Activated CD4-positive, CD25-positive, alpha-beta regulatory T cell treated with anti-CD3 and anti-CD28 coated beads, Interleukin-2, amount 50 U/mL, for 24 hours (primary cell): ENCODE measurements around the gene DDIT3.
"Not testable (repeated sequence)": the region's sequence is repeated elsewhere in the genome, so short reads cannot be mapped to it uniquely, and the experiment has no call there.

ENCODE experiments used
- ATAC-seq, 2 donors: fragments of 150-1000 bp; cut with Tn5 transposase; one replicate each; pipeline ENCODE4 v1.10.0; 2021; ENCODE audit warnings: mild to moderate bottlenecking in 1 of 2, moderate library complexity in 1 of 2

Gene DDIT3

DNA sequence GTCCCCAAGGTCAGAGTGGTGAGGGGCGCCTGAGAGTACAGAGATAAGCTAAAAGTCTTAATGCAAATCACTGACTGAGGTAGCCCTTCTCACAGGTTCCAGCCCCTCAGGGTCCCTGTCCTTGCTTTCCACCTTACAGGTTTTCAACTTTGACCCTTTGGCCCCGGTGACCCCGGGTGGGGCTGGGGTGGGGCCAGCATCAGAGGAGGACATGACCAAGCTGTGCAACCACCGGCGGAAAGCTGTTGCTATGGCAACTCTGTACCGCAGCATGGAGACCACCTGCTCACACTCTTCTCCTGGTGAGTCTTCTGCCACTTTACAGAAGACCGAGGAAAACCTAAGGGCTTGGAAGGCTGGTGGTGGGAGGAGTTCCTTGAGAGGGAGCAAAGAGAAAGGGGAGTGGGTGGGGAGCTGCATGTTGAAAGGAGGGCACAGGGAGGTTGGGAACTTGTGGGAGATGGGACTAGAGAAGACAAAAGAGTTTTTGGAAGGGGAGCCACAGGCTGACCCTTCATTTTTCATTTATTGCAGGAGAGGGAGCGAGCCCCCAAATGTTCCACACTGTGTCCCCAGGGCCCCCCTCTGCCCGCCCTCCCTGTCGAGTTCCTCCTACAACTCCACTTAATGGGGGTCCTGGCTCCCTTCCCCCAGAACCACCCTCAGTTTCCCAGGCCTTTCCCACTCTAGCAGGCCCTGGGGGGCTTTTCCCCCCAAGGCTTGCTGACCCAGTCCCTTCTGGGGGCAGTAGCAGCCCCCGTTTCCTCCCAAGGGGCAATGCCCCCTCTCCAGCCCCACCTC lies 4.7 kb upstream of the DDIT3 start:
- no peak for ATAC-seq

DNA sequence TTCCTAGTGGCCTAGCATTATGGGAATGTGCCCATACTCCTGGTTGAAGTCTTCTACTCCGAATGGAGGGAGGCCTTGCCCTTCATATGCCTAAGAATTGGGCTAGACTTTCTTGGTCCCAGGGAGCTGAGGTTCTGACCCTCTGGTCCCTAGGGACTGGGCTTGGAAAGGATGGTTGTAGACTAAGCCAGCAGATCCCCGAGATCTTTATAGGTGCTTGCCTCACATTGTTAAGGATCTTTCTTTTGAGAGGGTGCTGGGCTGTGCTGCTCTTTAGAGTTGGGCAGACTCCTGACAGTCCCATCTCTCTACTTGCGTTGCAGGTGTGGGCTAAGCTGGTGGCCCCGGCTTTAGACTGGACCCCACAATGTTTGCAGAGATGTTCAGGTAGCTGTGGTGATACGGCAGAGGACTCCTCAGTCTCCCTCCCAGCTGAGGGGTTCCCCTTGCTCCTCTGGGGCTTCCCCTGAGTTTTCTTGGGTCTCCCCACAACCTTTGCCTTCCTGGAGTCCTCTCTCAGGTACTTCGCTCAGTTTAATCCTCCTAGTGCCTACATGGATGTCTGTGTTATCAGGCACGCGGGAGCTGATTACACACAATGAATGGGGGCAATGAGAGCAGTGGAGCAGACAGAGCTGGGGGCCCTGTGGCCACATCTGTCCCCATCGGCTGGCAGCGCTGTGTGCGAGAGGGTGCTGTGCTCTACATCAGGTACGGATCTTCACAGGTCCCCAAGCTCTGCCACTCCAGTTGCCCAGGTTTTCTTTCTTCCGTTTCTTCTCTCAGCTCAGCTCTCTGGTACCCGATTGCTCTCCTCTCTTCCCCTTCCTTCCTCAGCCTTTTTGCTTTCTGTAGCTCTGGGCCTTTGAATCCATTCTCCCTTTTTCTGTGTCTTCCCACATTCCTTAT lies 3.6 kb upstream of the DDIT3 start:
- no peak for ATAC-seq

DNA sequence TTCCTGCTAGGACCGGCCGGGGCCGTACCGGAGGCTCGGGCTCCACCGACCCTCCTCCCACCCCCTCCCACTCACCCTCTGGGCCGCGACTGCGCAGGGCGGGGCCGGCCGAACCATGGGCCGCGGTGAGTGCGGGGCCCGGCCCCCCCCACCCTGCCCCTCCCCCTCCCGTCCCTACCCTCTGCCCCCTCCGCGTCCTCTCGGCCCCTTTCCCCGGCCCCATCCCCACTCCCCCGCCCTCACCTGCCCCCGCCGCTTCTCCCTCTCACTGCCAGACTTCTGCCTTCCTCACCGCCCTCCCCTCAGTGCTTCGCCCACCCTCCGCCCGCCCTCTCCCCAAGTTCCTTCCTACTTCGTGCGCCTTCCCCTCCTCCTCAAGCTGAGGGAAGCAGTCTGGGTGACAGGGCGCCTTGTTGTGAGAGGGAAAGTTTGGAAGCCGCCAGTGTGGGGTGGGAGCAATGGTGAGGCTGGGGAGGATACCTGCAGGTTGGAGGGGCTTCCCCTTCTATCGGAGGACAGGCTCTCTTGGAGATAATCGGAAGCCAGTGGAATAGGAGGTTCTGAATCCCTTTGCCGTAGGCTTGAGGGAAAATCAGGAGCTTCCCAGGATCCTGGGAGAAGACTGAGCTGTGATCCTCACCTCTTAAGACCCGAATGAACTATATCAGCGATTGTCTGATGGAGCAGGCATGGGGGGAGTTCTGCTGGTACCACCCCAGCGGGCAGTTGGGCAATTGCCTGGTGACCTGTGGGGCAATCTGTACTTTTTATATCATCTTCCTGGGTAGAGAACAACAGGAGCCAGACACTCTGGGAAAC lies 2.8 kb upstream of the DDIT3 start:
- no peak for ATAC-seq

DNA sequence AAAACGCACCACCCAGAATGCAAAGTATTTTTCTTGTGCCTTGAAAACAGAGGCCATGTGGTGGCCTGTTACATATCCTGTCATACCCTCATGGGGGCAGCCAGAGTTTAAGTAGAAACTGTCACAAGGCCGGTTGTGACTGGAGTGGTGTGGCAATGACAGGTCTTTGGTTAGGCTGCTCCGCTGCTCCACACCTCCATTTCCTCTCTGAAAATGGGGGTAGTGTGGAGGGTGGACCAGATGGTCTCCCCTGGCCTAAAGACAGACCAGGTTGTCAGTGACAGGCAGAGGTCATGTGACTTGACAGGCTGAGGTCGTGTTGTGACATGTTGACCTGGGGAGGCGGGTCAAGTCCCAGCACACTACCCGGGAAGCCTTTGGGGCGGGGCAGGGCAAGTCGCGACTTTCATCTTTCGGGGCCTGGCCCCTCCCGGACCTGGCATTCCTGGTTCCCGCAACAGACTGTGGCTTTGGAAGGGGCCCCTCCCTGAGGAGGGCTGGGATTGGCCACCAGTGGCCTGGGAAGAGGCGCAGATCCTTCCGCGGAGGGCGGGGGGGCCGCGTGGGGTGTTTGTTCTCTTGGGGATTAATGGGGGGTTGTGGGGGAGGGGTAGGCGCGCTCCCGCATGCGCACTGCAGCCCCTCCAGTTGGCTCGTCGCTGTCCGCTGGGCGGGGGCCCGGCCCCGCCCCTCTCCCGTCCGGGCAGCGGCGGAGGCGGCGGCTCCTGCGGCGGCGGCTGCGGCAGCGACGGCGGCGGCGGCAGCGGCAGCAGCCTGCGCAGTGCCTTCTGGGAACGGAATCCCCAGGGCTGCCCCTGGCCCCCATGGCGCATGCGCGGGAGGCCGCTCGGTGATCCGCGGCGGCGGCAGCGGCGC lies 1.9 kb upstream of the DDIT3 start, which contains the start of gene MBD6:
TSS of gene MBD6 (plus strand) at position 814 of the 876 bp plus-strand sequence. CDS start 1,480 bp downstream, outside the sequence.
- ATAC-seq: peak; percentile 40 to 41

DNA sequence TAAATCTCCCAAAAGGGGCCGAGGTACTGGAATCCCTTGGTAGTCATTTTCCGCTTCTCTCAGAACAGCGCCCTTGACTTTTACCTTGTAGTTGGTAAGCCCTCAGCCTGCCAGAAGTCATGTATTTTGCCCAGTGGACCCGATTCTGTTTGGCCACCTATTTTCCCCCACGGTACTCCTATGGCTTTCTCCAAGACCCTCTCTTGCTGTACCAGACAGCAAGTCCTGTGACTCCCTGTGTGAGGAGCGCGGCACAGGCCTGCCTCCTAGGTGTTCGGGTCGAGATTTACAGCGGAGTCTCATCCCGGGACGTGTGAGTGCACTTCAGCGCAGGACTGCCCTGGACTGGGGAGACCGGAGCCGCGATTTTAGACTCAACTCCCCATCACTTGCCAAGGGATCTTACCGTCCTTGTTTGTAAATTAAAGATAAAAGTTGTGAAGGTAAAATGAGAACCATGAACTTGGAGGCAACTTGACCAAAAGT lies 1.3 kb upstream of the DDIT3 start:
- ATAC-seq: no peak

DNA sequence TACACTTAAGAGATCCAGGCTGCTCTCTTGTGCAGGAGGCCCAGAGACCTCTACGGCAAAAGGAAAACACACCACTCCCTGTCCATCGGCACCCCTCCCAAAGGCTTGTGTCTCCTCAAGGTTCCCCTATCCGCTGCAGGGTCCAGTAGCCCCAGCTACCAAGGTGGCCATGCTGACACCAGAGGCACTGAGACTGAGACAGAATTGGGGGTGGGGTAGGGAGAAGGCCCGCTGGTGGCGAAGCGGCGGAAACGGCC lies 590 bp downstream of the DDIT3 start:
- no peak for ATAC-seq

DNA sequence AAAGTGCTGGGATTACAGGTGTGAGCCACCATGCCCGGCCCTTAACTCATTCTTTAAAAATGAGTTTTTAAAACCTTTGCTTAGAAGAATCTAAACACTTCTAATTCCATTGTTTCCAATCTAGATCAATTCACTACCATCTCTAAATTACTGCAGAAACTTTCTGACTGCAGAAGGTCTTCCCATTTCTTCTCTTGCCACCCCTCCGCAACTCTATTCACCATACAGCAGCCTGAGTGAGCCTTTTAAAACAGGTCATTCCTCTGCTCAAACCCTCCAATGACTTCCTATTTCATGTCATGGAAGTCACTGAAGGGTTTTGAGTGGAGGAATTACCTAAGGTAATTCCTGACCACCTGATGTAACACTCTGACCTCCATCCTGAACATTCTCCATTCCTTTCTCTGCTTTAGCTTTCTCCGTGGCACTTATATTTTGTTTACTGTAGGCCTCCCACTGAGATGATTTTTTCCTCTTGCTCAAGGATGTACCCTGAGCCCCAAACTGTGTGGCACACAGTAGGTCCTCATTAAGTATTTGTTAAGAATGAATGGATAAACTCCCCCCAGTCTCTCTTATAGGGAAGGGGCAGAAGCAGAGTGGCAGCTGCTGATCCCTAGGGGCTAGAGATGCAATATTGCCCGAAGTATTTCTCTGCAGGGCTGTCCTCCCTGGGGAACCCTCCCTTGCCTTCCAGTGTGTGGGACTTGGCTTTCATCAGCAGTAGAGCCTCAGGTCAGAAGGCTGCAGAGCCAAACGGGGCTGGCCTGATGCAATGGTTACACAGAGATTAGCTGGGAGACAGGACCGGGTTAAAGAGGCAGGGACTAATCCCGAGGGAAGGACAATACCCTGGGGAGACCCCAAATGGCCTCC lies 1.2 kb downstream of the DDIT3 start:
- ATAC-seq: no peak

DNA sequence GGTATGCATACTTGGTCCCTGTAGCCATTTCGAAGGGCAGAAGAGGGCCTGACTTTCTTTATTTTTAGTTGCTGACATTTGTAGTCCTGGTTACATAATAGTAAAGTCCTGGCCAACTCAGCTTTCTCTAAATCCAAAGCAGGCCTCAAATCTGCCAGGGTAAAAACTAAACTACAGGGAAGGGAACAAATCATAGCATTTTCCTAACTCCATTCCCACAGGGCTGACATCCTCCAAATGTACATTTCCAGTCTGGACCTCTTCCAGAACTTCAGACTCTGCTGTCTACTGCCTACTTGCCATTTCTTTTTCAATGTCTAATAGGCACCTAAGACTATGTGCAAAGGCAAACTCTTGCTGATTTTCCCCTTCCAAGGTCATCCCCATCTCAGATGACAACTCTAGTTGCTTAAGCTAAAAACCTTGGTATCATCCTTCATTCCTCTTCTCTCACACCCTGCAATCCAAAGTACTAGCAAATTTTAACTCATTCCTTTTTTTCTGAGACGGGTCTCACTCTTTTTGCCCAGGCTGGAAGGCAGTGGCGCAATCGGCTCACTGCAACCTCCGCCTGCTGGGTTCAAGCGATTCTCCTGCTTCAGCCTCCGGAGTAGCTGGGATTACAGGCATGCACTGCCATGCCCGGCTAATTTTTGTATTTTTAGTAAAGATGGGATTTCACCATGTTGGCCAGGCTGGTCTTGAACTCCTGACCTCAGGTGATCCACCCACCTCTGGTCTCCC lies 2.0 kb downstream of the DDIT3 start:
- ATAC-seq: no peak

DNA sequence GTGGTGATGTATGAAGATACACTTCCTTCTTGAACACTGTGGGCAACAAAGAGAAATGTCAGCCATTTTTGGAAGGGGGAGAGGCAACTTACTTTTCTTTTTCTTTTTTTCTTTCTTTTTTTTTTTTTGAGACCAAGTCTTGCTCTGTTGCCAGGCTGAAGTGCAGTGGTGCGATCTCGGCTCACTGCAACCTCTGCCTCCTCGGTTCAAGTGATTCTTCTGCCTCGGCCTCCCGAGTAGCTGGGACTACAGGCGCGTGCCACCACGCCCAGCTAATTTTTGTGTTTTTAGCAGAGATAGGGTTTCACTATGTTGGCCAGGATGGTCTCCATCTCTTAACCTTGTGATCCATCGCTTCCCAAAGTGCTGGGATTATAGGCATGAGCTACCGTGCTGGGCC lies 2.6 kb downstream of the DDIT3 start:
- not testable (repeated sequence) for ATAC-seq

DNA sequence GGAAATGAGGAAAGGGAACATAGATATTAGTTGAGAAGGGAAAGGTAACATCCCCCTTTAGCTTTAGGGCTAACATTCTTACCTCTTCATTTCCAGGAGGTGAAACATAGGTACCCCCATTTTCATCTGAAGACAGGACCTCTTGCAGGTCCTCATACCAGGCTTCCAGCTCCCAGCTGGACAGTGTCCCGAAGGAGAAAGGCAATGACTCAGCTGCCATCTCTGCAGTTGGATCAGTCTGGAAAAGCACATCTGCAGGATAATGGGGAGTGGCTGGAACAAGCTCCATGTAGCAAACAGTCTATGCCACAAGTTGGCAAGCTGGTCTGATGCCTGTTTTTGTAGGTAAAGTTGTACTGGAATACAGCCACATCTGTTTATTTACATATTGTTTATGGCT lies 3.1 kb downstream of the DDIT3 start:
- ATAC-seq: no peak

DNA sequence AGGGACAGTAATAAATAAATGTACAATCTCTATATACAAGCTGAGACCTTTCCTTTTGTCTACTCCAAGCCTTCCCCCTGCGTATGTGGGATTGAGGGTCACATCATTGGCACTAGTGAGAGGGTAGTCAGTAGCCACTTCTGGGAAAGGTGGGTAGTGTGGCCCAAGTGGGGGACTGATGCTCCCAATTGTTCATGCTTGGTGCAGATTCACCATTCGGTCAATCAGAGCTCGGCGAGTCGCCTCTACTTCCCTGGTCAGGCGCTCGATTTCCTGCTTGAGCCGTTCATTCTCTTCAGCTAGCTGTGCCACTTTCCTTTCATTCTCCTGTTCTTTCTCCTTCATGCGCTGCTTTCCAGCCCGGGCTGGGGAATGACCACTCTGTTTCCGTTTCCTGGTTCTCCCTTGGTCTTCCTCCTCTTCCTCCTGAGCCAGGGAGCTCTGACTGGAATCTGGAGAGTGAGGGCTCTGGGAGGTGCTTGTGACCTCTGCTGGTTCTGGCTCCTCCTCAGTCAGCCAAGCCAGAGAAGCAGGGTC lies 3.6 kb downstream of the DDIT3 start:
- ATAC-seq: no peak

DNA sequence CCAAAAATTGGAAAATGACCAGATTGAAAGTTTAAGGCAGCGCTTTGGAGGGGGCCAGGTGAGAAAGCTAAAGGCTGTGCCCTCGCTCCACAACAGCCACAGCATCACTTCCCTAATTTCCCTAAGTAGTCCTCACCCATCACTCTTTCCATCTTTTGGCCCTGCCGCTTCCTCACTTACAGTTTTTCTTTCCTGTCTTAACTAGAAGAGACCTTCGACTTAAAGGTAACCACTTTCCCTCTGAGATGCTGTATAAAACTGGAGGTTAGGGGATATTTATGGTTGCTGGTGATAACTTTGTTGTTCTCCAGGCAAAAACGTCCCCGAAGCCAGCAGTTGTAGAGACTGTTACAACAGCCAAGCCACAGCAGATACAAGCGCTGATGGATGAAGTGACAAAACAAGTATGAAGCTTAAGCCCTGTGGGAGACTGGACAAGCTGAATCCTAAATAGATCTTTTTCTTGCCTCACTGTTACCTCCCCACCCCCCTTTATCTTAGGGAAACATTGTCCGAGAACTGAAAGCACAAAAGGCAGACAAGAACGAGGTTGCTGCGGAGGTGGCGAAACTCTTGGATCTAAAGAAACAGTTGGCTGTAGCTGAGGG lies 4.3 kb downstream of the DDIT3 start:
- ATAC-seq: no peak

DNA sequence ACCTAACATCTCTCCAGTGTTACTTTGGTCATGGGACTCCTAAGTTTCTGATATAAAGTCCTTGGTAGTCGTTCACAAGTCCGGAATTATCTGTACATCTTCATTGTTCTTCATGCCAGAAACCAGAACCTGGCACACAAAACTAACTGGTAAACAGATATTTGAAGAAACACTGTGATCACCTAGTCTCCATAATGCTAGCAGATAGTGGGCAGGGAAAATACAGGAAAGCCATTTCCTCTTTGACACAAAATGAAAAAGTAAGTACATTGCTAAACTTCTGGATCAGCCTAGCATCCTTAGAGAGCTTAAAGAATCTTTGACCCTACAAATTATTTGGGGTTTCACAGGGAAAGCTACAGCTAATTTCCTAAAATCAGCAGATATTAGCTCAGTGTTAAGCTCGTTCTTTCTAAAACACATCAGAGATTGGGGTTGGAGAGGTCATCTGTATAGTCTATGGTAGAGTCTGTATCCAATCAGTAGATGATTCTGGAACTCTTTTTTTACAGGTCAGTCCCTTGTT lies 4.8 kb downstream of the DDIT3 start:
- no peak for ATAC-seq

DNA sequence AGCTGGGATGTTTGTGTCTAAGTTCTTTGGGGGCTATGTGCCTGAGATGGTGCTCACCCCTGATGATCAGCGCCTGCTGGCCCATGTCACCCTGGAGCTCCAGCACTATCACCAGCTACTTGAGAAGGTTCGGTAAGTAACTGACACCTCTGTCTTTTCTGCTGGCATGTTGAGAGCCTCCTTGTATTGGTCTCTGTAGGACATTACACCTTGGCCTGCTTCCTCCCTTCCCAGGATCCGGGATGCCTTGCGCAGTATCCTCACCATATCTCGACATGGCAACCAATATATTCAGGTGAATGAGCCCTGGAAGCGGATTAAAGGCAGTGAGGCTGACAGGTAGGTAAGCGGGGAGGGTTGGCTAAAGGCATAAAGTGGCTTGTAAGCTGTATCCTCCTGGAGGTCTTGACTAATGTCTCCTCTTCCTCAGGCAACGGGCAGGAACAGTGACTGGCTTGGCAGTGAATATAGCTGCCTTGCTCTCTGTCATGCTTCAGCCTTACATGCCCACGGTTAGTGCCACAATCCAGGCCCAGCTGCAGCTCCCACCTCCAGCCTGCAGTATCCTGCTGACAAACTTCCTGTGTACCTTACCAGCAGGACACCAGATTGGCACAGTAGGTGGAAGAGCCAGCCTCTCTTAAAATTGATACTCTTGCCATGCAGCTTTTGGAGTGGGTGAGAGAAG lies 5.5 kb downstream of the DDIT3 start:
- no peak for ATAC-seq

DNA sequence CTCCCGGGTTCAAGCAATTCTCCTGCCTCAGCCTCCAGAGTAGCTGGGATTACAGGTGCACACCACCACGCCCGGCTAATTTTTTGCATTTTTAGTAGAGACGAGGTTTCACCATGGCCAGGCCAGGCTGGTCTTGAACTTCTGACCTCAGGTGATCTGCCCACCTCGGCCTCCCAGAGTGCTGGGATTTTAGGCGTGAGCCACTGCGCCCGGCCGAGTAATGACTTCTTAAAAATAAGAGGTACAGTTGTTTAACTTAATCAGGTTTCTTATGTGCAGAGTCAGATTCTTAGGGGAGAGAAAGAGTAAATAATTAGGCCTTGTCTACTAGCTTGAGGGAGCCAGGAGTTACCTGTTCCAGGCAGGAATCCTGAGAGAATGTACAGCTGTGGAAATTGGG lies 6.1 kb downstream of the DDIT3 start:
- ATAC-seq: not testable (repeated sequence)

DNA sequence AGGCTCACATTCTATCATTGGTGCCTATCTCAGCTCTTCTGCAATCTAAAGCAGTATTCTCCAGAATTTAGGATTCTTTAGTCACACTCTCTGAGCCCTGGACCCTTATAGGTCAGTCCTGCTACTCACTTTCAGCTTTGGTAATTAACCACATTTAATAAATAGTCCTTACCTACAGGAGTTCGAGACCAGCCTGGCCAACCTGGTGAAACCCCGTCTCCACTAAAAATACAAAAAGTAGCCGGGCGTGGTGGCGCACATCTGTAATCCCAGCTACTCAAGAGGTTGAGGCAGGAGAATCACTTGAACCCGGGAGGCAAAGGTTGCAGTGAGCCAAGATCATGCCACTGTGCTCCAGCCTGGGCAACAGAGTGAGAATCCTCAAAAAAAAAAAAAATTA lies 6.6 kb downstream of the DDIT3 start:
- ATAC-seq: not testable (repeated sequence)

DNA sequence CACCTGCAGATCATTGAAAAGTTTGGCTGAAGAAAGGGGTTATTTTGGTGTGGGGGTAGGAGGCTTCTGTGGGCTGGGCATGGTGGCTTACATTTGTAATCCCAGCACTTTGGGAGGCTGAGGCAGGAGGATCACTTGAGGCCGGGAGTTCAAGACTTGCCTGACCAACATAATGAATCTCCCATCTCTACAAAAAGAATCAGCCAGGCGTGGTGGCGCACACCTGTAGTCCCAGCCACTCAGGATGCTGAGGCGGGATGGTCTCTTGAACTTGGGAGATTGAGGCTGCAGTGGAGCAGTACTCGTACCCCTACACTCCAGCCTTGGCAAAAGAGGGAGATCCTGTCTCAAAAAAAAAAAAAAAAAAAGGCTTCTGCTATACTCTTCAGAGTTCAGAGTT lies 7.0 kb downstream of the DDIT3 start:
- no peak for ATAC-seq

DNA sequence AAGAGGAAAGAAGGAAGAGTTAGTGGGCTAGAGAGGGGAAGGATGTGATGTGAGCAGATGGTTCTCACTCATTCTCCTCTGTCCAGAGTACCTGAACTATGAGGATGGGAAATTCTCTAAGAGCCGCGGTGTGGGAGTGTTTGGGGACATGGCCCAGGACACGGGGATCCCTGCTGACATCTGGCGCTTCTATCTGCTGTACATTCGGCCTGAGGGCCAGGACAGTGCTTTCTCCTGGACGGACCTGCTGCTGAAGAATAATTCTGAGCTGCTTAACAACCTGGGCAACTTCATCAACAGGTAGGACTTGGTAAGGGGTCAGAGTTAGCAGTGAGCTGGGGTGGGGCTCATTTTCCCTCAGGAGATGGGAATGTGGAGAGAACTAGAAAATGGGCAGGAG lies 7.6 kb downstream of the DDIT3 start:
- no peak for ATAC-seq
